ENCODE data around the gene MCRIP2.
"Not testable (repeated sequence)": the region's sequence is repeated elsewhere in the genome, so short reads cannot be mapped to it uniquely, and the experiment has no call there.

MCRIP2 gene

DNA sequence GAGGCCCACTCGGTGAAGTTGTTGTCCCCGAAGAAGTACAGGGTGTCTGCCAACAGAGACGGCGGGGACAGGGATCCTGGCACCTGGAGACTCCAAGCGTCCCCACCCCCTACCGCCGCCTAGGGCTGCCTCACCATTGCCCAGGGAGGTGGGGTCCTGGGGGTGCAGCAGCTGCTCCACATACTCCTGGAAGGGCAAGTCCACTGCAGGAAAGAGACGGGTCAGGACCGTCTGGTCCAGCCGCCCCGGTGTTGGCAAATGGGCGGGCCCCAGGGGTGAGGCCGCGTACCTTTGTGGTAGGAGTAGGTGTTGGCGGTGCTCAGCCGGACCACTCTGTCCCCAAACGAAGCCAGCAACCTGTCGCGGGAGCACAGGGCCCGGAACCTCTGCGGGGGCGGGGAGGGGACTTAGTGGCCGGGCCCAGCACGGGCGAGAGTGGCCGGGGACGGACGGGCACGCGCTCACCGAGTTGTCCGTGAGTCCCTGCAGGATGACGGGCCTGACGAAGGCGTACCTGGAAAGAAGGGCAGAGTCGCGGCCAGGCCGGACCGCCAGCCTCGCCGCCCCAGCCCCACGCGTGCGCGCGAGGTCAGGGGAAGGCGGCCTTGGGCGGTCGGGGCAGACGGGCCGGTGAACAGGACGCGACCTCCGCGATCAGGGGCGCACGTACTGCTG is 41.9 kb downstream of the MCRIP2 start:
- no peak for DNase-seq

DNA sequence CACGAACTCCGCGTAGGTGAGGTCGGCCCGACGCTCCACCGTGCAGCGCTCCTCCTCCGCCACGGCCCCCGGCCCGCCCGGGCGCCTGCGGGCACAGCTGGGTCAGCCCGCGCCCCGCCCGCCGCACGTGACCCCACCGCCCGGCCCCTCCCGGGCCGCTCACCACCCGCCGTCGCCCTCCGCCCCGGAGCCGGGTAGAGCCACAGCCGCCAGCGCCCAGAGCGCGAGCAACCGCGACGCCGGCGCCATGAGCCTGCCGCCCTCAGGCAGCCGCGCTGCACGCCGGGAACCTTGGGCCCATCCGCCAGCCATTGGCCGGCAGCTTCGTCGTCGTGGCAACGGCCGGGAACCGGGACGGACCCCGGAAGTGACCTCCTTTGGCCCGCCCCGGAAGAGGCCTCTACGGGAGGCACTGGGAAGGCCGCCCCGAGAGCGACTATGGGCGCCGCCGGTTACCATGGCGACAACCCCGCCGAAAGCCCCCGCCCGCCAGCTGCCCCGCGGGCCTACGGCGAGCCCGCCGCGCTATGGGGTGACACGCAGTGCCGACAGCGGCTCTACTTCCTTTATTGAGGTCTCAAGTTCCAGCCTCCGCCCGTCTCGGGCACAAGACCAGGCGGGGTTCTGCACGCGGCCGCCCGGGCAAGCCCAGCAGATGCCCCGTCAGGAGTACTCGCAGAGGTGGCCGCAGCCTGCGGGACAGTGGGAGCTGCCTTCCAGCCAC is 42.6 kb downstream of the MCRIP2 start, which contains the start of gene JMJD8:
Gene JMJD8 (minus strand): TSS at position 264 of the 724 bp plus-strand sequence. CDS start 15 bp downstream, at position 249.
- peak; percentile 97 for DNase-seq

DNA sequence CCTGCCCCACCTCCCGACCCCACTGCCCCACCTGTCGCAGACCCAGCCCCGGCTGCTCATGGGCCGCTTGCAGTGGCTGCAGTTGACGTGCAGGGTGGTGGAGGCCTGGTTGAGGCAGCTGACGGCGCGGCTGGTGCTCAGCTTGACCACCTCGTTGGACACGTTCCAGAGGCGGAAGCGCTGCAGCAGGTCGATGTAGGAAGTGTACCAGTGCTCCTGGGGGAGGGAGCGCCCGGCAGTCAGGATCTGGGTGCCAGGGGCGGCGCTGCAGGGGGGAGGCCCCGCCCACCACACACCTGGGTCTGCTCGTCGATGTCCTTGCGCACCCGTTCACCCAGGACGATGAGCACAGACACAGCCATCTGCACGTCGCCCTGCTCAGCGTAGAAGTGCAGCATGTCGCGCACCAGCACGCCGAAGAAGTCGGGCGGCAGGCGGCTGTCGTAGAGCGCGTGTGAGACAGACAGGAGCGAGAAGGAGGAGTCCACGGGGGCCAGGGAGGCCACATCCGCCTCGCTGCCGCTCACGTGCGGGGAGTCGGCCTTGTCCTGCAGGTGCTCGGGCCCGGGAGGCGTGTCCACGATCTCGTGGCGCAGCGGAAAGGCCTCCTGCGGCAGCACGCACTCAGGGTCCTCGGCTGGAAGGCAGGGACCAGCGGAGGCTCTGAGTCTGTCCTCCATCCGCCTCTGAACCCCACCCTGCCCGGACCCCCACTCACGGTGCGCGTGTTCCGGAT is 43.5 kb downstream of the MCRIP2 start:
- DNase-seq, result no peak

DNA sequence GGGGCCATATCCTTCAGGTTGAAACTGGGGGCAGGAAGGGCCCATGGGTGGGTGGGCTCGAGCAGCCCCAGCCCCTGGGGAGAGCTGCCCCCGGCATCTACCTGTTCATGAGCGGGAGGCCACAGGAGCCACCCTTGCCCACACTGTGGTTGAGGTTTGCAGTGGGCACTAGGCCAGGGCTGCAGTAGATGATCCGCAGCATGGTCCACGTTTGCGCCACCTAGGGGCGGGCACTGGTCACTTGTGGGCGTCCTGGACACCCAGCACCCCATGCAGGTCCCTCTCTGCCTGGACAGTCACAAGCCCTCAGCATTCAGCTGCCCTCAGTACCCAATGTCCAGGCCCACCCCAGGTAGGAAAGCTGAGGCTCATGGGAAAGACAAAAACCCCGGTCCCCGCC is 44.3 kb downstream of the MCRIP2 start:
- DNase-seq, result no peak

DNA sequence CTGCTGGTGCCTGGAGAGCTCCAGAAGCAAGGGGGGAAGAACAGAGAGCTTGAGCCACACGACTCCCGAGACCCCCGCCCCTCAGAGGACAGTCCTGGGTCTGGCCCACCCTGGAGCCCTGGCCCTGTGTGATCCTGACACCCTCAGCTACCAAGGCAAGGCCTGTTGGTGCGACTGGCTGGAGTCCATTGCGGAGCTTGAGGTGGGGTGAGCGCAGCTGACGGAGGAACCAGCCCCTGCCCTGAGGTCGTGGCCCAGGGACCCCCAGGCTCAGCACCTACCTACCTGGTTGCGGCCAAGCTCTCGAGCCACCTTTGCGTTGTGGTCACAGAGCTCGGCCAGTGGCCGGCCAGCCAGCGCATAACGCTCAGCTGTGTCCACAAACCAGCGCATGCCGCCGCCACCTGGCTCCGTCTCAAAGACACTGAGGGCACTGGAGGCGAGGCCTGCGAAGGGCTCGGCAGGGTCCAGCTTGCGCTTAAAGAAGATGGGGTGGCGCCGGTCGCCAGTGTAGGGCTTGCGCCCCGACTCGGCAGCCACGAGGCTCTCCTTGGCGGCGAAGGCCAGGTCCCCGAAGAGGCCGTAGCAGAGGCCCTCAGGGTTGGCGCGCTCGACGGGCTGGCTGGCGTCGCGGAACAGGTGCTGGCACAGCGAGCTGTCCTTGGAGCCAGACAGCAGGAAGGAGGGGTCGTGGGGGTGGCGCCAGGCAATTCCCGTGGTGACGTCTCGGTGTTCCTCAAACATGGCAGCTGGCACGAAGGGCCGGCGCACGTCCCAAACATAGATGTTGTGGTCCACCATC is 45.0 kb downstream of the MCRIP2 start:
- no peak for DNase-seq

DNA sequence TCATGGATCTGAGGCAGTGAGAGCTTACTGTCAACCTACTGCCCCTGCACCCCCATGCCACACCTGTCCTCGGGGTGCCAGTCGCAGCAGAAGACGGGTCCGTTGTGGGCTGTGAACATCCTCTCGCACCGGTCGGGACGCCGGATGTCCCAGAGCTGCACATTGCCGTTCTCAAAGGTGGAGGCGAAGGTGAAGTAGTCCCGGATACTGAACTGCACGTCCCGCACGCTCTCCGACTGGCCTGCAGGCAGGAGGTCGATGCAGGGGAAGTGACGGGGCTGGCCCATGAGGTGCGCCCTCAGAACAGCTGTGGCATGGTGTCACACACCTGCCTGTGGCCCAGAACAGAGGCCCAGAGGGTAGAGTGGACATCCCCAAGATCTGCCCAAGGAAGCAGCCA is 45.9 kb downstream of the MCRIP2 start:
- no peak for DNase-seq

DNA sequence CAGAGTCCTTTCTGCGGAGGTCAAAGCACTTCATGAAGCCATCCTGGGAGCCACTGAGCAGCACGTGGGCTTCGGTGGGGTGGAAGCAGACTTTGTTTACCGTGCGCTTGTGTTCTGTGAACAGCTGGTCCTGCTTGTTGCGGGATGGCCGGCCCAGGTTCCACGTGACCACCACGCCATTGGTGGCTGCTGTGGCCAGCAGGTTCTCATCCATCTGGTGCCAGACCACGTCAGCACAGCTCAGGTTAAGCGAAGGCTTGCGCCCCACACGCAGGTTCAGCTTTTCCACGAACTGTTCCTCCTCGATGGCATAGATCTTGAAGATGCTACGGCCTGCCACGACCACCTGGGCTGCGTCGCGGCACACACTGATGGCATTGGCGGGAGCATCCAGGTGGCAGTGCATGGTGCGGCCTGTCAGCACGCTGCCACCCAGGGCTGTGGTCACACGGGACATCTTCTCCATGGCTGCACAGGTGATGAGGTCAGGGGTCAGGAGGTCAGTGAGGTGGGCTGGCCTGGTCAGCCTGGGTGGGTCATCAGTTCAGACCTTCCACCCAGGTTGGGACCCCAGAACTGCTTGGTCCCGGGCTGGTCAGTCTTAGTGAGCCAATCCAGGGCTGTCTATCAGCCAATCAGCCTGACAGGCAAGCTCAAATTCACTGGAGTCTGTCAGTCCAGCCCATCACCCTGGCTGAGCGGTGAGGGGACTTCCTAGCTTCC is 47.7 kb downstream of the MCRIP2 start:
- no peak for DNase-seq

DNA sequence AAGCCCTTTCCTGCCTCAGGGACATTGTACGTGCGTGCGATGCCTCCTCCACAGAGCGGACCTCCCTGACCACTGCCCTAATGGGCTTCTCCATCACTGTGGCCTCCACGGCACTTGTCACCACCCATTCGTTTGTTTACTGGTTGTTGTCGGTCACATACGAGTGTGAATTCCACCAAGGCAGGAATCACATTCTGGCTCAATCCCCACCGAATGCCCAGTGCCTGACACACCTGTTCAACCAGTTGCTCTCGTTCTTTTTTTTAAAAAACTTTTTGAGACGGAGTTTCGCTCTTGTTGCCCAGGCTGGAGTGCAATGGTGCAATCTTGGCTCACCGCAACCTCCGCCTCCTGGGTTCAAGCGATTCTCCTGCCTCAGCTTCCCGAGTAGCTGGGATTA is 49.6 kb downstream of the MCRIP2 start:
- DNase-seq, result not testable (repeated sequence)

DNA sequence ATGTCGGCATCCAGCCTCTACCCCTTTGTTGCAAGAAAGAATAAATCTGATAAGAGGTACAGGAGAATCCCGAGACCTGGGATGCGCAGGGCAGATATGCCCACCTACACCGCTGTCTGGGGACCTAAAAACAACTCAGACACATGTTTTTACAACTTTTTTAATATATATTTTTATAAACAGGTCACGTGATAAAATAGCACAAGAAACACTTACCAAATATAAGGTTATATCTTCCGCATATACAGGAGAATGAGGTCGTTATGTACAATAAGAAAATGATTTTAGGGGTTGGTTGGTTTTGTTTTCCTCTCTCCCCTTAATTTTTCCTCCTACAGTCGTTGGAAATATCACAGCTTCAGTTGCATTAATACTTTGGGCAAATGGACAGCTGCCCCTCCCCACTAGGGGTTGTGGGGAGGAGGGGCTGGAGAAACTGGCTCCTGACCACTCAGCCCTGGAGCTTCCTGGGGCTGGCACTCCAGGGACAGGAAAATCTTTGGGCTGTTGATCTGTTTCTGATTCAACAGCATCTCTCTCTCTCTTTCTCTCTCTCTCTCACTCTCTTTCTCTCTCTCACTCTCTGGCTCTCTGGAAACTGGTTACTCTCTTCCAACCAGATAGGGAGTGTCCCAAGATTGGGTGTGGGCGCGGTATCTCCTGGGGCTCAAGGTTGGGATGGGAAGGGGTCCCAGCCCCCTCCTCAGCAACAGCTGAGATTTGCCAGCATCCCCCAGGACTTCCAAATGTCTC is 50.9 kb downstream of the MCRIP2 start:
- DNase-seq, result no peak

DNA sequence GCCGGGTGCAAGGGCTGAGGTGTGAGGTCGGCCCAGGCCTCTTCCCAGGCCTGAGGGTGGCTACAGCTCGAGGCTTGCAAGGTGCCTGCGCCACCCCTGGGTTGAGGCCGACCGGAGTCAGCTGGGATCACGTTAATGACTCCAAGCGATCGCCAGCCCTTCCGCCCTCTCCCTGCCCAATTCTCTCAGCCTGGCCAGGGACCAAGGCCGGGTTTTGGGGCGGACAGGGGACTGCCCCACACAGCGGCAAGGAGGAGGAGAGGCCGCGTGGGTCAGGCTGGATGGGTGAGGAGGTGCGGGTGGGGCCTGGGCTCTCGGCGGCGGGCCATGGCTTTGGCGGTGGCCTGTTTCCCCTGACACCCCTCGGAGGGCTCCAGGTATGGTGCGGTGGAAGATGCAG is 51.7 kb downstream of the MCRIP2 start:
- no peak for DNase-seq

DNA sequence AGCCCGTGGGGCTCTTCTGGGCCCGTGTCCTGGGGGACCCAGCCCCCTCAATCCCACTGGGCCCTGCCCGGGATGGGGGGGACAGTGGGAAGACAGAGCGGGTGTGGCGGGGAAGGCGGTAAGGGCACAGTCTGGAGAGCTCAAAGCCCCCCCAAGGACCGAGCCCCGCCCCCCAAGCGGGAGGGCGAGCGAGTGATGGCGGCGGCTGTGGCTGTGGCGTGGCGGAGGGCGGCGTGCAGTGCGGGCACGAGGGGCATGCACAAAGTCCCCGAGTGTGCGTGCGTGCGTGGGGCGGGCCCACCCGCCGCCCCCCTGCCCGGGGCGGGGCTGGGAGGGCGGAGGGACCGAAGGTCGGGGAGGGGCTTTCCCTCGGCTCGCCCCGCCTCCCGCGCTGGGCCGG is 52.1 kb downstream of the MCRIP2 start:
- no peak for DNase-seq

DNA sequence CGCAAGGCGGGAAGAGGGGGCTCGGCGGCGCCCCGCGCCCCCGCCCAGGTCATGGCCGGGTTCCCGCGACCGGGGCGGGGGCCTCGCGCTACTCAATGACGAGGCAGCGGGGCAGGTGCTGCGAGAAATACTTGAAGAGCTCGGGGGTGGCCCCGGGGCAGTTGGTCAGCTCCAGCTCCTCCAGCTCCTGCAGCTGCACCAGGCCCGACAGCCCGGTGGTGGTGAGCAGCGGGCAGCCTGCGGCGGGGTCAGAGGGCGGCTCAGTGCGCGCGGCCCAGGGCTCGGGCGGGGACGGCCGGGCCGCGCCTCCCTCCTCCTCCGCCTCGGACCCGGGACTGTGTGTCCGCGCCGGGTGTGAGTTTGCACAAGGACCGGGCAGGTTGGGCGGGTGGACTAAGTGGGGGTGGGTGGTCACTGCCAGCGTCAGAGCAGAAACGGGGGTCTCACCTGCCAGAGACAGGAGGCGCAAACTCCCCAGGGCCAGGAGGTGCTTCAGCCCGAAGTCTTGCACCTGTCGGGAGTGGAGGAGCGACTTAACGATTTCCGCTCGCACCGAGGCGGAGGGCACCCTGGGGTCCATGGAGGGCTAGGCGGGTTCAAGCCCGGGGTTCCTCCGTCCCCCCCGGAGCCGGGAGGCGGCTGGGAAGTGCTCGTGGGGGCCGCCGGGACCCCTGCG is 52.7 kb downstream of the MCRIP2 start:
- no peak for DNase-seq

DNA sequence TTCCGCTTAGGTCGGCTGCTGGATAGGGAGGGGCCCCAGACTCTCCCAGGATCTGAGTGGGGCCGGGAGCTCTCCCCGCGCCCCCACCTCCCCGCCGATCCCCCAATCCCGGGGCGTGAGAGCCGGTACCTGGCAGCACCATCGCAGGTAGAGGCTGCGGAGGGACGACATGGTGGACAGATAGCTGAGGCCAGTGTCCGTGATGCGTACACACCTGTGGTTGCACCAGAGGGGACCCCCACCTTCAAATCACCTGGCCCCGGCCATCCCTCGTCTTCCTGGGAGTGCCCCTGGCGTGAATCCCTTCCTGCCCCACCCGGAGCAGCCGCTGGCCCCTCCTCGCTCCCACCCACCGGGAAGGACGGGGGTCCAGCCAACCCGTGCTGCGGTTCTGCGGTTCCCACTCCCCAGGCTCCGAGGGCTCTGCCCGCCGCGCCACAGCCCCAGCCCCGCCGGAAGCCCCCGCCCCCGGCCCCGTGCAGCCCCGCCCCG is 53.3 kb downstream of the MCRIP2 start:
- no peak for DNase-seq

DNA sequence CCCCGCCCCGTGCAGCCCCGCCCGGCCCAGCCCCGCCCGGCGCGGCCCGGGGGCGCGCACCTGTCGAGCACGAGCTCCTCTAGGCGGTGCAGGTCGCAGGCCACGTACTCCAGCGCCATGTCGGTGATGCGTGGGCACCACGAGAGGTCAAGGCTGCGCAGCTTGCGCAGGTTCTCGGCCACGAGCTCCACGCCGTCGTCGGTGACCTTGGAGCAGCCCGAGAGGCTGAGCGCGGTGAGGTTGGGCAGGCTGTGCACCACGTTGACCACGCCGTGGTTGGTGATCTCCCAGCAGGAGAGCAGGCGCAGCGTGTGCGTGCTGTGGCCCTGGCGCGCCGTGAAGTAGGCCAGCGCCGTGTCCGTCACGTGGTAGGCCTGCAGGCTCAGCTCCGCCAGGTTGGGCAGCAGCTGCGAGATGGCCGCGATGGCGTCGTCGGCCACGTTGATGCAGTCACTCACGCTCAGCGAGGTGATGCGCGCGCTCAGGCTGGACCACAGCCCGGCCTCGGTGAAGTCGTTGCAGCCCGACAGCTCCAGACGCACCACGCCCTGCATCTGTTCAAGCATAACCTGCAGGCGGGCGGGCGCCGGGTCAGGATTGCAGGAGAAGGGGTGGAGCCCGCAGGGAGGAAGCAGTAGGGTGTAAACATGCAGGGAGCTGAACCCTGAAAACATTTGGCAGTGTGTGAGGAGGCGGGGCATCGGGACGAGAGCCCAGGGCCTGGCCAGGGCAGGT is 53.9 kb downstream of the MCRIP2 start:
- DNase-seq, result no peak
